ENCODE measurements around the gene MKRN2.

DNA sequence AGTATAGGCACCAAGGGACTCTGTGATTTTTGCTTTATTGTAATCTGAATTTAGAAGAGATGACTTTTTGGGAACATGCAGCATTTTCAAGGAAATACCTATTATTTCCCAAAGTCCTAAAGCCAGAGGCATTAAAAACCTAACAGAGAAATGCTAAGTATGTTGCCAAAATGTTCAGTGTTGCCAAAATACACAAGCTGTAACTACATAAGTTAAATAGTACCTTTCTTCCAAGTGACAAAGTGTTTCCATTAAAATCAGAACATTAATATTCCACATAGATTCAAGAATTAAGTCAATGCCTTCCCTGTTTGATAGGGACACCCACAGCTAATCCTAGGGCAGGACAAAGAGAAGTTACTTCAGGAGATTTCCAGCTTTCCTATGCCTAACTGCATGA, 42.0 kb downstream of the MKRN2 start:
- TF ChIP-seq POLR2A (IDR thresholded peaks at IDR 0.05; ENCODE audit: extremely low read depth, insufficient read length), result no peak
- no peak for TF ChIP-seq CTCF (IDR thresholded peaks at IDR 0.05; ENCODE audit: low read depth, low read length)
- TF ChIP-seq, protein P1, sequence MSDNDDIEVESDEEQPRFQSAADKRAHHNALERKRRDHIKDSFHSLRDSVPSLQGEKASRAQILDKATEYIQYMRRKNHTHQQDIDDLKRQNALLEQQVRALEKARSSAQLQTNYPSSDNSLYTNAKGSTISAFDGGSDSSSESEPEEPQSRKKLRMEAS (IDR thresholded peaks at IDR 0.05; ENCODE audit: low read depth, low read length), result no peak

All from NB4 (cell line).